ENCODE data around the gene RCL1.

GRCh38 chr9:4771788-4772187 lies 21.0 kb upstream of the RCL1 start:
- TF ChIP-seq EZH2 (IDR thresholded peaks at IDR 0.05; ENCODE audit: borderline replicate concordance, low read depth, low read length, severe bottlenecking) (no peak), CTCF (IDR thresholded peaks at IDR 0.05; ENCODE audit: borderline replicate concordance, extremely low read depth, low read length, poor library complexity, severe bottlenecking) (no peak)

Measured in DND-41 (cell line).